IMR-90 (cell line): ENCODE results near the gene SLC4A8. TPM values are rescaled to one million over a fixed set of nuclear protein-coding genes. Genes with fewer than 3 reads are reported as not detected.

Experiments
- ATAC-seq: fragments of 200-7000 bp; cut with Tn5 transposase; 2 replicates; pipeline ENCODE4 v1.9.1; 2020; ENCODE audit warnings: low read depth, mild to moderate bottlenecking, moderate library complexity
- BruUV-seq: library from RNA; stranded (reverse); fragments of 400-500 nt; replicated peaks from 2 replicates; lab custom pipeline; 2021; lab: Mats Ljungman, UMichigan
- CTCF ChIA-PET: fragments of 300-600 bp; formaldehyde crosslinking; extraction: SDS; loops from one replicate; lab custom pipeline; 2021; ENCODE audit warnings: antibody characterized with exemption; lab: Yijun Ruan, JAX
- POLR2A ChIA-PET: fragments of 300-600 bp; sonication (Branson Sonifier 250); formaldehyde crosslinking; loops from one replicate; lab custom pipeline; 2022; ENCODE audit warnings: antibody characterized with exemption; ENCODE audit not compliant: unreplicated experiment; lab: Charles Lee
- DNase-seq: peaks from one replicate; pipeline ENCODE4 v3.0.0; 2013
- H2AFZ ChIP-seq: replicated peaks from 2 replicates; pipeline ENCODE3; 2013; ENCODE audit warnings: low read length, mild to moderate bottlenecking; ENCODE audit not compliant: poor library complexity
- H2AK5ac ChIP-seq: 2 replicates; pipeline ENCODE4 v1.6.1; 2013; ENCODE audit warnings: low read depth, low read length, inconsistent platforms
- H2AK9ac ChIP-seq: replicated peaks from 2 replicates; pipeline ENCODE3; 2013; ENCODE audit warnings: mild to moderate bottlenecking, low read depth, low read length, moderate library complexity; ENCODE audit not compliant: poor library complexity
- H2BK120ac ChIP-seq: 2 replicates; pipeline ENCODE4 v1.6.1; 2013; ENCODE audit warnings: low read depth, low read length, inconsistent platforms
- H2BK15ac ChIP-seq: 3 replicates; pipeline ENCODE4 v1.6.1; 2013; ENCODE audit warnings: low read depth, low read length, inconsistent platforms
- H2BK20ac ChIP-seq: 2 replicates; pipeline ENCODE4 v1.6.1; 2013; ENCODE audit warnings: low read depth, mild to moderate bottlenecking, inconsistent platforms, low read length, moderate library complexity
- H2BK5ac ChIP-seq: 2 replicates; pipeline ENCODE4 v1.6.1; 2013; ENCODE audit warnings: mild to moderate bottlenecking, low read depth, low read length, inconsistent platforms; ENCODE audit not compliant: poor library complexity, severe bottlenecking
- H3K14ac ChIP-seq: replicated peaks from 2 replicates; pipeline ENCODE4 v1.6.1; 2013; ENCODE audit warnings: low read depth, low read length, inconsistent platforms
- H3K18ac ChIP-seq: 2 replicates; pipeline ENCODE4 v1.6.1; 2013; ENCODE audit warnings: low read depth, low read length, control low read depth
- H3K23ac ChIP-seq: 2 replicates; pipeline ENCODE4 v1.6.1; 2013; ENCODE audit warnings: low read depth, low read length, inconsistent platforms
- H3K27ac ChIP-seq: 2 replicates; pipeline ENCODE4 v1.5.1; 2013; ENCODE audit warnings: mild to moderate bottlenecking, control low read depth, low read length; ENCODE audit not compliant: insufficient read depth
- H3K27me3 ChIP-seq: 2 replicates; pipeline ENCODE4 v1.6.1; 2013; ENCODE audit warnings: low read length; ENCODE audit not compliant: control insufficient read depth, insufficient read depth
- H3K36me3 ChIP-seq: 2 replicates; pipeline ENCODE4 v1.6.1; 2013; ENCODE audit warnings: low read length, mixed read lengths; ENCODE audit not compliant: control insufficient read depth, insufficient read depth
- H3K4ac ChIP-seq: 2 replicates; pipeline ENCODE4 v1.6.1; 2013; ENCODE audit warnings: low read depth, low read length, inconsistent platforms
- H3K4me1 ChIP-seq: 2 replicates; pipeline ENCODE4 v1.6.1; 2013; ENCODE audit warnings: low read length, mixed read lengths; ENCODE audit not compliant: control insufficient read depth, insufficient read depth
- H3K4me2 ChIP-seq: 2 replicates; pipeline ENCODE4 v1.6.1; 2013; ENCODE audit warnings: low read depth, mild to moderate bottlenecking, control low read depth, low read length, moderate library complexity
- H3K4me3 ChIP-seq: 2 replicates; pipeline ENCODE4 v1.5.1; 2013; ENCODE audit warnings: low read depth, mild to moderate bottlenecking, control low read depth, low read length, moderate library complexity; ENCODE audit not compliant: insufficient read depth
- H3K56ac ChIP-seq: 2 replicates; pipeline ENCODE4 v1.6.1; 2013; ENCODE audit warnings: low read length, inconsistent platforms; ENCODE audit not compliant: insufficient read depth; ENCODE audit errors: extremely low read depth
- H3K79me1 ChIP-seq, 2 experiments: 2 replicates each; pipeline ENCODE4 v1.6.1; 2013; ENCODE audit warnings: low read length in 2 of 2, inconsistent platforms in 1 of 2, low read depth in 1 of 2
- H3K9ac ChIP-seq: 2 replicates; pipeline ENCODE4 v1.6.1; 2013; ENCODE audit warnings: low read depth, low read length, control low read depth
- H3K9me1 ChIP-seq: 2 replicates; pipeline ENCODE4 v1.6.1; 2013; ENCODE audit warnings: low read length, inconsistent platforms; ENCODE audit not compliant: insufficient read depth
- H3K9me3 ChIP-seq: 2 replicates; pipeline ENCODE4 v1.6.1; 2013; ENCODE audit warnings: low read length; ENCODE audit not compliant: control insufficient read depth, insufficient read depth
- H4K20me1 ChIP-seq: 2 replicates; pipeline ENCODE4 v1.6.1; 2013; ENCODE audit warnings: low read length, inconsistent platforms; ENCODE audit not compliant: insufficient read depth
- H4K5ac ChIP-seq: 2 replicates; pipeline ENCODE4 v1.6.1; 2013; ENCODE audit warnings: mild to moderate bottlenecking, low read depth, low read length, control low read depth
- H4K8ac ChIP-seq, 2 experiments: 2 replicates each; pipeline ENCODE4 v1.6.1; 2013; ENCODE audit warnings: low read depth in 2 of 2, low read length in 2 of 2, control low read depth in 1 of 2, inconsistent platforms in 1 of 2
- H4K91ac ChIP-seq: 2 replicates; pipeline ENCODE4 v1.6.1; 2013; ENCODE audit warnings: low read depth, low read length, inconsistent platforms; ENCODE audit not compliant: insufficient read depth
- BHLHE40 ChIP-seq: fragments of 150-350 bp; IDR thresholded peaks from 2 replicates; pipeline ENCODE4 v1.6.1; 2016; ENCODE audit warnings: mild to moderate bottlenecking, low read depth, low read length
- CEBPB ChIP-seq: IDR thresholded peaks from 2 replicates; pipeline ENCODE4 v1.6.1; 2012; ENCODE audit warnings: low read depth, low read length, improper control_type of control experiment
- CHD1 ChIP-seq: IDR thresholded peaks from 2 replicates; pipeline ENCODE4 v1.6.1; 2012; ENCODE audit warnings: low read depth, low read length, improper control_type of control experiment
- CTCF ChIP-seq: conservative IDR thresholded peaks from 2 replicates; pipeline ENCODE4 v1.5.1; 2012; ENCODE audit warnings: mild to moderate bottlenecking, low read depth, low read length, improper control_type of control experiment
- FOS ChIP-seq: fragments of 150-350 bp; IDR thresholded peaks from 2 replicates; pipeline ENCODE4 v1.6.1; 2016; ENCODE audit warnings: low read depth, low read length
- MAFK ChIP-seq: IDR thresholded peaks from 2 replicates; pipeline ENCODE4 v1.6.1; 2012; ENCODE audit warnings: low read depth, low read length, improper control_type of control experiment
- MAZ ChIP-seq: IDR thresholded peaks from 2 replicates; pipeline ENCODE4 v1.6.1; 2012; ENCODE audit warnings: low read depth, mild to moderate bottlenecking, low read length, improper control_type of control experiment, moderate library complexity, borderline replicate concordance
- MXI1 ChIP-seq: IDR thresholded peaks from 2 replicates; pipeline ENCODE4 v1.6.1; 2012; ENCODE audit warnings: low read depth, mild to moderate bottlenecking, low read length, moderate library complexity, borderline replicate concordance
- NFE2L2 ChIP-seq: fragments of 150-350 bp; IDR thresholded peaks from 2 replicates; pipeline ENCODE4 v1.6.1; 2016; ENCODE audit warnings: low read depth, mild to moderate bottlenecking, low read length
- POLR2A ChIP-seq: IDR thresholded peaks from 2 replicates; pipeline ENCODE4 v1.6.1; 2012; ENCODE audit warnings: mild to moderate bottlenecking, low read depth, low read length
- RAD21 ChIP-seq: IDR thresholded peaks from 2 replicates; pipeline ENCODE4 v1.6.1; 2012; ENCODE audit warnings: low read length, improper control_type of control experiment
- RCOR1 ChIP-seq: IDR thresholded peaks from 2 replicates; pipeline ENCODE4 v1.6.1; 2012; ENCODE audit warnings: mild to moderate bottlenecking, low read length, improper control_type of control experiment; ENCODE audit not compliant: insufficient replicate concordance
- RFX5 ChIP-seq: IDR thresholded peaks from 2 replicates; pipeline ENCODE4 v1.8.0; 2012; ENCODE audit warnings: low read depth, mild to moderate bottlenecking, low read length, moderate library complexity
- SMC3 ChIP-seq: fragments of 150-350 bp; IDR thresholded peaks from 2 replicates; pipeline ENCODE4 v1.6.1; 2016; ENCODE audit warnings: low read depth, mild to moderate bottlenecking, antibody characterized with exemption, low read length, moderate library complexity
- USF2 ChIP-seq: fragments of 150-350 bp; IDR thresholded peaks from 2 replicates; pipeline ENCODE4 v1.6.1; 2017; ENCODE audit warnings: mild to moderate bottlenecking, antibody characterized with exemption, low read length, low read depth
- WGBS, 2 experiments: methylation state at CpG; one replicate each; pipeline versions ENCODE4 v1.1.5 to v1.1.7; 2013; ENCODE audit warnings: missing lambda C conversion rate in 2 of 2; ENCODE audit not compliant: insufficient read length in 1 of 2; ENCODE audit errors: extremely low coverage in 2 of 2; 5-methylcytosine and 5-hydroxymethylcytosine counted together
- dilution Hi-C: fragments of 300-500 bp; cut with HindIII; formaldehyde crosslinking; loops from one replicate; pipeline ENCODE4 v1.14.3; 2018; ENCODE audit warnings: low sequenced_read_pairs; ENCODE audit not compliant: unreplicated experiment
- in situ Hi-C: fragments of 300-500 bp; cut with MboI; formaldehyde crosslinking; loops from 3 replicates; pipeline ENCODE4 v1.14.3; 2019; ENCODE audit warnings: low sequenced_read_pairs, inconsistent platforms, mixed read lengths
- intact Hi-C: fragments of 100-400 bp; cut with micrococcal nuclease; formaldehyde crosslinking; loops from 2 replicates; pipeline ENCODE4 v1.10.0; 2022
- polyA plus RNA-seq, 3 experiments: library from polyadenylated mRNA; depleted of rRNA; stranded (reverse); fragments of >200 nt; gene quantifications; 2 replicates each; pipeline ENCODE4 v1.2.3, GENCODE V29; 2012; ENCODE audit warnings: low replicate concordance in 1 of 3
- total RNA-seq: library from RNA; depleted of rRNA; stranded (reverse); fragments of >200 nt; gene quantifications from 2 replicates; pipeline ENCODE4 v1.2.3, GENCODE V29; 2012
- TF ChIP-seq, protein P1 (sequence below): fragments of 150-350 bp; IDR thresholded peaks from 2 replicates; pipeline ENCODE4 v1.6.1; 2016; ENCODE audit warnings: low read depth, mild to moderate bottlenecking, low read length, moderate library complexity, borderline replicate concordance

The SLC4A8 gene
- total and polyA plus RNA-seq, 2 of the 4 experiments (the other 2 are of a cell fraction): 3.1 to 5.2 TPM

DNA sequence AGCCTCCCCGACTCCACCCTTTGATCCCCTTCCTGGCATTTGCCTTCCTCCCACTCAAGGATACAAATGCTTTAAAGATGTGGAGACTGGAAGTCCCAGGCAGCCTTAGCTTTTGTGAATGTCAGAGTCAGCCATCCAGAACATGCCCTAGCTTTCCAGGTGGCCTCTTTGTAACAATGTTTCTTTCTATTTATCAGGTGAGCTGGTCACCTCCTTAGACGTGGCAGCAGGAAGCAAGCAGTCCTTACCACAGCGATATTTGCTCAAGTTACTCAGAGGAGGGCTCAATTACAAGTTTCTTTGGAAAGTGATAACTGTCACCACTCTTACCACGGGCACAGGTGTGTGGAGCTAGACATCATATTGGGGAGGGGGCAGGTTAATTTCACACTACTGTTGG, 38.3 kb upstream of the SLC4A8 start:
- no peak overlapping the region for H3K18ac ChIP-seq
- peaks cover 23% of the 10 kb centered on the region for H3K4me1 ChIP-seq
- H2BK15ac ChIP-seq: no peak overlapping the region
- 0 out of 2 replicates have a peak overlapping the region, but pooled peaks have one; percentile 27 for H2BK120ac ChIP-seq
- H4K91ac ChIP-seq: 0 out of 2 replicates have a peak overlapping the region, but pooled peaks have one; percentile 6
- H2BK5ac ChIP-seq: no peak overlapping the region
- H3K14ac ChIP-seq: no peak overlapping the region
- no peak overlapping the region for H2AFZ ChIP-seq
- intact Hi-C loops: no loop called here
- no peak overlapping the region for H2BK20ac ChIP-seq
- TF ChIP-seq NFE2L2 (no peak), RAD21 (no peak), MXI1 (no peak), MAZ (no peak), MAFK (no peak), CHD1 (no peak), FOS (no peak), POLR2A (no peak), USF2 (no peak), RCOR1 (no peak), BHLHE40 (no peak), SMC3 (no peak), CTCF (no peak), RFX5 (no peak), CEBPB (no peak)
- TF ChIP-seq, protein P1, sequence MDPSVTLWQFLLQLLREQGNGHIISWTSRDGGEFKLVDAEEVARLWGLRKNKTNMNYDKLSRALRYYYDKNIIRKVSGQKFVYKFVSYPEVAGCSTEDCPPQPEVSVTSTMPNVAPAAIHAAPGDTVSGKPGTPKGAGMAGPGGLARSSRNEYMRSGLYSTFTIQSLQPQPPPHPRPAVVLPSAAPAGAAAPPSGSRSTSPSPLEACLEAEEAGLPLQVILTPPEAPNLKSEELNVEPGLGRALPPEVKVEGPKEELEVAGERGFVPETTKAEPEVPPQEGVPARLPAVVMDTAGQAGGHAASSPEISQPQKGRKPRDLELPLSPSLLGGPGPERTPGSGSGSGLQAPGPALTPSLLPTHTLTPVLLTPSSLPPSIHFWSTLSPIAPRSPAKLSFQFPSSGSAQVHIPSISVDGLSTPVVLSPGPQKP: no peak
- H2AK9ac ChIP-seq: no peak overlapping the region
- no peak overlapping the region for H4K8ac ChIP-seq
- in situ Hi-C loops: no loop called here
- H3K9me3 ChIP-seq: no peaks in the 10 kb centered on the region
- no peak overlapping the region for H3K4me3 ChIP-seq
- no peaks in the 10 kb centered on the region for H3K27me3 ChIP-seq
- POLR2A ChIA-PET: no interaction called here
- ATAC-seq: no peak
- H3K4me2 ChIP-seq: no peak overlapping the region
- H3K23ac ChIP-seq: no peak overlapping the region
- CTCF ChIA-PET: interaction anchor here (0.6 kb wide), 2 partner anchors 12 to 571 kb away, joined by 3 to 4 read pairs; no protein-coding TSS in a partner anchor
- peaks cover 27% of the 10 kb centered on the region for H3K9me1 ChIP-seq
- H3K4ac ChIP-seq: no peak overlapping the region; the same call in 1 of the 2 replicates
- H3K9ac ChIP-seq: no peak overlapping the region
- no CpG with 5 or more reads among the region's 4 CpGs for WGBS, 2 experiments
- no peak overlapping the region for H4K5ac ChIP-seq
- H3K56ac ChIP-seq: no peak overlapping the region
- no peak for DNase-seq
- dilution Hi-C loops: no loop called here
- no peaks in the 10 kb centered on the region for H3K36me3 ChIP-seq
- H3K27ac ChIP-seq: no peak overlapping the region
- H2AK5ac ChIP-seq: peak overlapping the region; percentile 11; the same call in 1 of the 2 replicates
- no peaks in the 10 kb centered on the region for H4K20me1 ChIP-seq
- no TSS peak for BruUV-seq
- H3K79me1 ChIP-seq: peaks cover 0 to 22% of the 10 kb centered on the region in 2 experiments; a peak in 2 of 4 replicates
